IMR-90 (cell line): ENCODE data around the gene CCDC12. TPM values are rescaled to one million over a fixed set of nuclear protein-coding genes. Genes with fewer than 3 reads are reported as not detected.

Source experiments
- ATAC-seq: fragments of 200-7000 bp; cut with Tn5 transposase; 2 replicates; pipeline ENCODE4 v1.9.1; 2020; ENCODE audit warnings: low read depth, mild to moderate bottlenecking, moderate library complexity
- BruUV-seq: library from RNA; stranded (reverse); fragments of 400-500 nt; replicated peaks from 2 replicates; lab custom pipeline; 2021; lab: Mats Ljungman, UMichigan
- CTCF ChIA-PET: fragments of 300-600 bp; formaldehyde crosslinking; extraction: SDS; loops from one replicate; lab custom pipeline; 2021; ENCODE audit warnings: antibody characterized with exemption; lab: Yijun Ruan, JAX
- POLR2A ChIA-PET: fragments of 300-600 bp; sonication (Branson Sonifier 250); formaldehyde crosslinking; loops from one replicate; lab custom pipeline; 2022; ENCODE audit warnings: antibody characterized with exemption; ENCODE audit not compliant: unreplicated experiment; lab: Charles Lee
- DNase-seq: peaks from one replicate; pipeline ENCODE4 v3.0.0; 2013
- H2AFZ ChIP-seq: replicated peaks from 2 replicates; pipeline ENCODE3; 2013; ENCODE audit warnings: low read length, mild to moderate bottlenecking; ENCODE audit not compliant: poor library complexity
- H2AK5ac ChIP-seq: 2 replicates; pipeline ENCODE4 v1.6.1; 2013; ENCODE audit warnings: low read depth, low read length, inconsistent platforms
- H2AK9ac ChIP-seq: replicated peaks from 2 replicates; pipeline ENCODE3; 2013; ENCODE audit warnings: mild to moderate bottlenecking, low read depth, low read length, moderate library complexity; ENCODE audit not compliant: poor library complexity
- H2BK120ac ChIP-seq: 2 replicates; pipeline ENCODE4 v1.6.1; 2013; ENCODE audit warnings: low read depth, low read length, inconsistent platforms
- H2BK15ac ChIP-seq: 3 replicates; pipeline ENCODE4 v1.6.1; 2013; ENCODE audit warnings: low read depth, low read length, inconsistent platforms
- H2BK20ac ChIP-seq: 2 replicates; pipeline ENCODE4 v1.6.1; 2013; ENCODE audit warnings: low read depth, mild to moderate bottlenecking, inconsistent platforms, low read length, moderate library complexity
- H2BK5ac ChIP-seq: 2 replicates; pipeline ENCODE4 v1.6.1; 2013; ENCODE audit warnings: mild to moderate bottlenecking, low read depth, low read length, inconsistent platforms; ENCODE audit not compliant: poor library complexity, severe bottlenecking
- H3K14ac ChIP-seq: replicated peaks from 2 replicates; pipeline ENCODE4 v1.6.1; 2013; ENCODE audit warnings: low read depth, low read length, inconsistent platforms
- H3K18ac ChIP-seq: 2 replicates; pipeline ENCODE4 v1.6.1; 2013; ENCODE audit warnings: low read depth, low read length, control low read depth
- H3K23ac ChIP-seq: 2 replicates; pipeline ENCODE4 v1.6.1; 2013; ENCODE audit warnings: low read depth, low read length, inconsistent platforms
- H3K27ac ChIP-seq: 2 replicates; pipeline ENCODE4 v1.5.1; 2013; ENCODE audit warnings: mild to moderate bottlenecking, control low read depth, low read length; ENCODE audit not compliant: insufficient read depth
- H3K27me3 ChIP-seq: 2 replicates; pipeline ENCODE4 v1.6.1; 2013; ENCODE audit warnings: low read length; ENCODE audit not compliant: control insufficient read depth, insufficient read depth
- H3K36me3 ChIP-seq: 2 replicates; pipeline ENCODE4 v1.6.1; 2013; ENCODE audit warnings: low read length, mixed read lengths; ENCODE audit not compliant: control insufficient read depth, insufficient read depth
- H3K4ac ChIP-seq: 2 replicates; pipeline ENCODE4 v1.6.1; 2013; ENCODE audit warnings: low read depth, low read length, inconsistent platforms
- H3K4me1 ChIP-seq: 2 replicates; pipeline ENCODE4 v1.6.1; 2013; ENCODE audit warnings: low read length, mixed read lengths; ENCODE audit not compliant: control insufficient read depth, insufficient read depth
- H3K4me2 ChIP-seq: 2 replicates; pipeline ENCODE4 v1.6.1; 2013; ENCODE audit warnings: low read depth, mild to moderate bottlenecking, control low read depth, low read length, moderate library complexity
- H3K4me3 ChIP-seq: 2 replicates; pipeline ENCODE4 v1.5.1; 2013; ENCODE audit warnings: low read depth, mild to moderate bottlenecking, control low read depth, low read length, moderate library complexity; ENCODE audit not compliant: insufficient read depth
- H3K56ac ChIP-seq: 2 replicates; pipeline ENCODE4 v1.6.1; 2013; ENCODE audit warnings: low read length, inconsistent platforms; ENCODE audit not compliant: insufficient read depth; ENCODE audit errors: extremely low read depth
- H3K79me1 ChIP-seq, 2 experiments: 2 replicates each; pipeline ENCODE4 v1.6.1; 2013; ENCODE audit warnings: low read length in 2 of 2, inconsistent platforms in 1 of 2, low read depth in 1 of 2
- H3K9ac ChIP-seq: 2 replicates; pipeline ENCODE4 v1.6.1; 2013; ENCODE audit warnings: low read depth, low read length, control low read depth
- H3K9me1 ChIP-seq: 2 replicates; pipeline ENCODE4 v1.6.1; 2013; ENCODE audit warnings: low read length, inconsistent platforms; ENCODE audit not compliant: insufficient read depth
- H3K9me3 ChIP-seq: 2 replicates; pipeline ENCODE4 v1.6.1; 2013; ENCODE audit warnings: low read length; ENCODE audit not compliant: control insufficient read depth, insufficient read depth
- H4K20me1 ChIP-seq: 2 replicates; pipeline ENCODE4 v1.6.1; 2013; ENCODE audit warnings: low read length, inconsistent platforms; ENCODE audit not compliant: insufficient read depth
- H4K5ac ChIP-seq: 2 replicates; pipeline ENCODE4 v1.6.1; 2013; ENCODE audit warnings: mild to moderate bottlenecking, low read depth, low read length, control low read depth
- H4K8ac ChIP-seq, 2 experiments: 2 replicates each; pipeline ENCODE4 v1.6.1; 2013; ENCODE audit warnings: low read depth in 2 of 2, low read length in 2 of 2, control low read depth in 1 of 2, inconsistent platforms in 1 of 2
- H4K91ac ChIP-seq: 2 replicates; pipeline ENCODE4 v1.6.1; 2013; ENCODE audit warnings: low read depth, low read length, inconsistent platforms; ENCODE audit not compliant: insufficient read depth
- CEBPB ChIP-seq: IDR thresholded peaks from 2 replicates; pipeline ENCODE4 v1.6.1; 2012; ENCODE audit warnings: low read depth, low read length, improper control_type of control experiment
- FOS ChIP-seq: fragments of 150-350 bp; IDR thresholded peaks from 2 replicates; pipeline ENCODE4 v1.6.1; 2016; ENCODE audit warnings: low read depth, low read length
- RAD21 ChIP-seq: IDR thresholded peaks from 2 replicates; pipeline ENCODE4 v1.6.1; 2012; ENCODE audit warnings: low read length, improper control_type of control experiment
- WGBS, 2 experiments: methylation state at CpG; one replicate each; pipeline versions ENCODE4 v1.1.5 to v1.1.7; 2013; ENCODE audit warnings: missing lambda C conversion rate in 2 of 2; ENCODE audit not compliant: insufficient read length in 1 of 2; ENCODE audit errors: extremely low coverage in 2 of 2; 5-methylcytosine and 5-hydroxymethylcytosine counted together
- dilution Hi-C: fragments of 300-500 bp; cut with HindIII; formaldehyde crosslinking; loops from one replicate; pipeline ENCODE4 v1.14.3; 2018; ENCODE audit warnings: low sequenced_read_pairs; ENCODE audit not compliant: unreplicated experiment
- in situ Hi-C: fragments of 300-500 bp; cut with MboI; formaldehyde crosslinking; loops from 3 replicates; pipeline ENCODE4 v1.14.3; 2019; ENCODE audit warnings: low sequenced_read_pairs, inconsistent platforms, mixed read lengths
- intact Hi-C: fragments of 100-400 bp; cut with micrococcal nuclease; formaldehyde crosslinking; loops from 2 replicates; pipeline ENCODE4 v1.10.0; 2022
- polyA plus RNA-seq, 3 experiments: library from polyadenylated mRNA; depleted of rRNA; stranded (reverse); fragments of >200 nt; gene quantifications; 2 replicates each; pipeline ENCODE4 v1.2.3, GENCODE V29; 2012; ENCODE audit warnings: low replicate concordance in 1 of 3
- total RNA-seq: library from RNA; depleted of rRNA; stranded (reverse); fragments of >200 nt; gene quantifications from 2 replicates; pipeline ENCODE4 v1.2.3, GENCODE V29; 2012

The CCDC12 gene
- total and polyA plus RNA-seq, 2 of the 4 experiments (the other 2 are of a cell fraction) = 15.2 to 35.1 TPM

DNA sequence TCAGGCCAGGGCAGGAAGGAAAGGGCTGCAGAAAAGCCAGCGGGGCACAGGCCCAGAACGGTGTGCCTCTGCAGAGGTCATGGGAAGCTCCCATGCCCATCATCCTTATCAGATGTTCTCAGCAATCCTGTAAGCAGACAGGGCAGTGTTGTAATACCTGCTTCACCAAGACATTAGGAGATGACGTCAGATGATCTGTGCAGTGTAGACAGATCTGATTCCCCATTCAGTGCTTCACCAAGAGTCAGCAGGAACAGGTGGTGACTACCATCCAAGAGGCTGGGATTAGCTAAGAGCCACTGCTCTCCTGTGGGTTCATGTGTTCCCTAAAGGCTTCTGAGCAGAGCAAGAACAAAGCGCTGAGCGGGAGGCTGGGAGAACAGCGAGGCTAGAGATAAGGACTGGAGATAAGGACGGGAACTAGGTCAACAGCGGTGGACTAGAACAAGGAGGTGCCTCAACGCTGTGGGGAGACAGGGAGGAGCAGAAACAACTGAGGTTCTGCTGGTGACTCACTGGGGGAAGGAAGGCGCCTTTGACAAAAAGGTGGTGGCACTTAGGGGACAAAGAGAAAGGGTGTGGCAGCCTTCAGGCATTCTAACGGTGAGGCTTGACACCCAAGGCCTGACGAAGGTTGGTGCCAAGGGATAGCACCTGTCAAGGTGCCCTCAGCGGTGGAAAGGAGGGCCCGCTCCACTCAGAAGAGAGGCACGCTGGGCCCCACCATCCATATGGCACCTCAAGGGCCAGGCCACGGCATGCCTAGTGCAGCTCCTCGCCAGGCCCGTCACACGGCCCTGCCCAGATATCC lies 28.4 kb downstream of the CCDC12 start:
- intact Hi-C loops (no loop called here), in situ Hi-C loops (no loop called here), dilution Hi-C loops (no loop called here)
- Histone ChIP-seq H2BK15ac (no peak overlapping the region), H3K9ac (no peak overlapping the region), H3K56ac (no peak overlapping the region), H2BK5ac (no peak overlapping the region), H3K79me1 (peaks cover 66 to 93% of the 10 kb centered on the region in 2 experiments), H3K4me2 (no peak overlapping the region), H3K4me1 (peaks cover 13% of the 10 kb centered on the region), H3K4ac (no peak overlapping the region), H3K27ac (no peak overlapping the region), H4K20me1 (peaks cover 93% of the 10 kb centered on the region), H4K5ac (no peak overlapping the region), H3K4me3 (no peak overlapping the region), H2AK9ac (no peak overlapping the region), H3K9me1 (peaks cover 43% of the 10 kb centered on the region), H2AFZ (no peak overlapping the region), H4K91ac (no peak overlapping the region), H4K8ac (no peak overlapping the region), H3K9me3 (no peaks in the 10 kb centered on the region), H2BK20ac (no peak overlapping the region), H3K18ac (no peak overlapping the region), H3K36me3 (peaks cover 14% of the 10 kb centered on the region; the same call in 1 of the 2 replicates), H3K27me3 (no peaks in the 10 kb centered on the region), H2BK120ac (no peak overlapping the region), H3K14ac (no peak overlapping the region), H3K23ac (no peak overlapping the region), H2AK5ac (no peak overlapping the region)
- ATAC-seq = peak; percentile 9; the same call in 1 of the 2 replicates
- POLR2A ChIA-PET = no interaction called here
- CTCF ChIA-PET = interaction anchor here (1.5 kb wide), 1 partner anchor 12 kb away, joined by 4 read pairs; no protein-coding TSS in a partner anchor
- 56% methylated on average over 7 of the region's 19 CpGs; no CpG with 5 or more reads in 1 of the 2 experiments for WGBS, 2 experiments
- TF ChIP-seq FOS (no peak), CEBPB (peak; percentile 56), RAD21 (no peak)
- no TSS peak for BruUV-seq
- DNase-seq = peak; percentile 52
